D721Med (cell line): Measurements from ENCODE around the gene SMPDL3A.

ENCODE experiments used
- DNase-seq: peaks from one replicate; pipeline ENCODE4 v3.0.0; 2011; ENCODE audit warnings: low spot score; ENCODE audit not compliant: insufficient read length
- FAIRE-seq: peaks from 2 replicates; lab custom pipeline; 2011; peaks lifted over from hg19 to GRCh38; lab: Jason Lieb, UNC
- TF ChIP-seq, protein P1 (sequence below): IDR thresholded peaks from 2 replicates; pipeline ENCODE4 v1.5.1; 2012; ENCODE audit warnings: mild to moderate bottlenecking, control low read depth; ENCODE audit not compliant: insufficient read depth; ENCODE audit errors: missing control alignments

The SMPDL3A gene

DNA sequence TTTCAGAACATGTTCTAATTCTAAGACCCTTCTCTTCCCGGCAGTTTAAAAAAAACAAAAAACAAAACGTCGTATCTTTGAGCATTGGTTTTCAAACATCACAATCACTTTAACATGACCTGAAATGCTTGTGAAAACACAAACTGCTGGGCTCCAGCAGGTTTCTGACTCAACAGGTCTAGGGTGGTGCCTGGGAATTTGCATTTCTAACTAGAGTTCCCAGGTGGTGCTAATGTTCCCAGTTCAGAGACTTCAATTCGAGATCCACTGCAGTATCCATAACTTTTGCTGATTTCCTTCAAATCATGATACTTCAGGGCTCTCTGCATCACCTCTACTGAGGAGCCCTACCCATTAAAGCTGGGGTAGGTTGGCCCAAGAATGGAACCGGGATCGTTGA lies 850 bp upstream of the SMPDL3A start:
- FAIRE-seq (no peak), DNase-seq (no peak)
- TF ChIP-seq, protein P1, sequence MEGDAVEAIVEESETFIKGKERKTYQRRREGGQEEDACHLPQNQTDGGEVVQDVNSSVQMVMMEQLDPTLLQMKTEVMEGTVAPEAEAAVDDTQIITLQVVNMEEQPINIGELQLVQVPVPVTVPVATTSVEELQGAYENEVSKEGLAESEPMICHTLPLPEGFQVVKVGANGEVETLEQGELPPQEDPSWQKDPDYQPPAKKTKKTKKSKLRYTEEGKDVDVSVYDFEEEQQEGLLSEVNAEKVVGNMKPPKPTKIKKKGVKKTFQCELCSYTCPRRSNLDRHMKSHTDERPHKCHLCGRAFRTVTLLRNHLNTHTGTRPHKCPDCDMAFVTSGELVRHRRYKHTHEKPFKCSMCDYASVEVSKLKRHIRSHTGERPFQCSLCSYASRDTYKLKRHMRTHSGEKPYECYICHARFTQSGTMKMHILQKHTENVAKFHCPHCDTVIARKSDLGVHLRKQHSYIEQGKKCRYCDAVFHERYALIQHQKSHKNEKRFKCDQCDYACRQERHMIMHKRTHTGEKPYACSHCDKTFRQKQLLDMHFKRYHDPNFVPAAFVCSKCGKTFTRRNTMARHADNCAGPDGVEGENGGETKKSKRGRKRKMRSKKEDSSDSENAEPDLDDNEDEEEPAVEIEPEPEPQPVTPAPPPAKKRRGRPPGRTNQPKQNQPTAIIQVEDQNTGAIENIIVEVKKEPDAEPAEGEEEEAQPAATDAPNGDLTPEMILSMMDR, result no peak

DNA sequence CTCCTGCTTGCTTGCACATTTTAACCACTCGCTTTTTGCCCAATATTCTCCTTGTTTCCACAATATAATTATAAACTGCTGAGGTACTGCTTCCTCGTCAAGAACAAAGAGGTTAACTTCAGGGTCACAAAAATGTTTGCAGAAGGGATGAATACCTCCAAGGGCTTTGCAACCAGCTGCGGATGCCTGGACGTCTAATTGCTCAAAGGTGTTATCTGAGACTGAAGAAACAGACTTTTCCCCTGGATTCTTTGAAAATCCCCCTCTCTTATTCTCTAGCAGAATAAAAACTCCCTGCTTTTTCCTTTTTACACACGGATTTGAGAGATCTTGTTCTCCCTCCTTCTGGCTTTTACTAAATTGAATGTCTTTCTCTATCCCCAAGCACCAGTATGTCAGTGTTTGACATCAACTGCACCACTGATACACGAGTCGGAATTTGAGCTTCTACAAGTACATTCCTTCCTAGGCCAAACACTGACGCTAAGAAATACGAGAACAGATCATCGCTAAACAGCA lies 336 bp upstream of the SMPDL3A start:
- FAIRE-seq (no peak), DNase-seq (no peak)
- TF ChIP-seq, protein P1, result no peak

DNA sequence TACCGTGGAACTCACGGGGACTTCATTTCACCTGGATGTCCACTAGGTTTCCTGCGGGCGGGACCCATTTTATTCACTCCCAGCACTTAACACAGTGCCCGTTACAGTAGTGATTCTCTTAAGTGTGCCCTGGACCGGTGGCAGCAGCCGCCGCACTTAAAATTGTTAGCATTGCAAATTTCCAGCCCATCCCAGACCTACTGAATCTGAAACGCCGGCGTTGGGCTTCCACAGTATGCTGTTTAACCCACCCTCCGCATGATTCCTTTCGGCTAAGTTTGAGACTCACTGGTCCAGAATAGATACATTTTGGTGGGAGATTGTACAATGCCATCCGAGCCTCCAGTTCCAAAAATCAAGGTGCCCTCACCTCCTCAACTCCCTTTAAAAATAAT lies 967 bp downstream of the SMPDL3A start:
- TF ChIP-seq, protein P1, result no peak
- FAIRE-seq (no peak), DNase-seq (no peak)

DNA sequence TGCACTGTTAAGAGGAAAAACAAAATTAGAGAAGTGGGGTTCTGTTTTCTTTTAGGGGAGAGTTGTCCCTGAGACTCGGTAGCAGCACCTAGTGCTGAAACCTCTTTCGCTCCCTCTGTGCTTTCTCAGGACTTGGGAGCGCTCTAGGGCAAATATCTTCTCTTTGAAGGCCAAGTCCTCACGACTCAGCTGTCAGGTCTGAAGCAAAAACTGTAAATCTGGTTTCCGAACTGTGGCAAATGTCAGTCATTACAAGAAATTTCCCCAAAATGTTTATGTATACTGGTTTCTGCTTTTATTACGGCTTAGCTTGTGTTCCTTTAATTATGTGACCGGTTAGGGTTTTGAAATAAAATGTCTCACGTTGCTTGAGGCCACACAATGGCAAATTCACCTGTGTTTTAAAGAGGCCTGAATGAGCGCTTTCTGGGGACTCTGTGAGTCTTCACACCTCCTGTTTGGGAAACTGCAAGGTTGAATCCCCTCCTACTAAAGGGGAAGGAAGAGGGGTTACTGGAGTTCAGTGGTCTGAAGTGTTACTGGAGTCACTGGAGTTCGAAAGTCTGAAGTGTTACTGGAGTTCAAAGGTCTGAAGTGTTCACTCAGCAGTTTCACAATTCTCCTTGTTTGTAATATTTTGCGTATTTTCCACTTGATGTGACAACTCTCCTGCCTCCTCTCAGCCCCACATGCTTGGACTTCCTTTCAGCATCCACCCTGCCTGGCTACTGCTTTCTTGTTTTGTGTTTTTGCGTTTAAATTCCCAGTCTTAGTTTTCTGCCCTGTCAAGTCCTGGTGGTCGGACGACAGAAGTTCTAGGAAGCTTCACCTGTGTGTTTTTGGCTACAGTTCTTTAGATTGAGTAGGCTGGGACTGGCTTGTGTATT lies 1.6 kb downstream of the SMPDL3A start:
- FAIRE-seq (no peak), DNase-seq (no peak)
- TF ChIP-seq, protein P1, result no peak

DNA sequence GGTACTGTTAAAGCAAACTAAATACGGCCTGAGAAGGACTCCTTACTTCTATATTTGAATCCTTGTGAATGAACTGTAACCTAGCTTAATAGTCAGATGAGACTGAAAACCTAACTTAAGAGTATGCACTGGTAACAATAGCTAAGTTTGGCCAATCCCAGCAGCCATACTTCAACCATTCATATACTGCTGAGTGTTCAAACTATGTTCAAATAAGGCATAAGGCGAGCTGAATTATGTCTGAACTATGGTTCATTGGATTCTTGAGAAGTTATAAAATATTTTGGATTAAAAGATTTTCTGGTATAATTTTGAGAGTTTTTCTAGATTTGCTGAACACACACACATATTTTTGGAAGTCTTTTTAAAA lies 2.2 kb downstream of the SMPDL3A start:
- DNase-seq (no peak), FAIRE-seq (no peak)

DNA sequence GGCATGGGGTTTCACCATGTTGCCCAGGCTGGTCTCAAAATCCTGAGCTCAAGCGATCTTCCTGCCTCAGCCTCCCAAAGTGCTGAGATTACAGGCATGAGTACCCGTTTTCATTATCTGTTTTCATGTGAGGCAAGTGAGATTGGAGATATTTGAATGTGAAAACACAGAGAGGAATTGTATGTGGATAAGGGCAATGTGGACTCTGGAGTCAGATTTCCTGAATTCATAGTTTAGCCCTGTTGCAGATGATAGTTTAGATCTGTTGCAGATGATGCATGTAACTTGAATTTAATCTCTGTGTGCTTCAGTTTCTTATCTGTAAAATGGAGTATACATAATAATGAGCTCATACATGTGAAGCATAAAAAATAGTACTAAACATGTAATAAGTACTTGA lies 3.7 kb downstream of the SMPDL3A start:
- DNase-seq (no peak), FAIRE-seq (no peak)
- TF ChIP-seq, protein P1, result no peak

More for the DNA sequence above, 2.2 kb downstream of the SMPDL3A start:
- TF ChIP-seq, protein P1, result no peak

DNA sequence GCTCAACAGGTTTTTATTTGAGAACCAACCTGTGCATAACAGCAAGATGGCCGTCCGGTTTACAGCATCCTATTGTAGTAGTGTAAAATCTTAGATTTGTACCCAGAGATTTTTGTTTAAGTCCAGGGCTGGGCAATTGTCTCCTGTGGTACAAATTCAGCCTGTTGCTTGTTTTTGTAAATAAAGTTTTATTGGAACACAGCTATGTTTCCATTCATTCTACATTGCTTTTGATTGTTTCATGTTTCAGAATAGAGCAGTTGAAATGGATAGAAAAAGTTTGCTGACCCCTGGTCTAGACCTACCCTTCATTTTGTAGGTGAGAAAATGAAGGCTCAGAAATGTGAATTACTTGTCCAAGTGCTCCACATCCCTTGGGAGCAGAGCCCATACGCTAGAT lies 8.5 kb downstream of the SMPDL3A start:
- TF ChIP-seq, protein P1, result no peak
- no peak for FAIRE-seq

More for the DNA sequence above, 8.5 kb downstream of the SMPDL3A start:
- no peak for DNase-seq
